HG03520 (cell line): ENCODE data around the gene KRT36.

ENCODE experiments used
- ATAC-seq: cut with Tn5 transposase; IDR thresholded peaks from one replicate; pipeline ENCODE4 v1.9.1; 2021; ENCODE audit warnings: mild to moderate bottlenecking, moderate library complexity; ENCODE audit not compliant: unreplicated experiment

Gene KRT36

GRCh38 chr17:41489531-41489930, at the start of gene KRT36:
Gene KRT36 (minus strand): TSS chr17:41489910. CDS start chr17:41489864, 46 bp downstream.
- no peak for ATAC-seq

- no peak for ATAC-seq
Observed at GRCh38 chr17:41539071-41539492, 49.4 kb upstream of the KRT36 start.

GRCh38 chr17:41538565-41538991, 48.9 kb upstream of the KRT36 start:
- ATAC-seq: no peak

DNA sequence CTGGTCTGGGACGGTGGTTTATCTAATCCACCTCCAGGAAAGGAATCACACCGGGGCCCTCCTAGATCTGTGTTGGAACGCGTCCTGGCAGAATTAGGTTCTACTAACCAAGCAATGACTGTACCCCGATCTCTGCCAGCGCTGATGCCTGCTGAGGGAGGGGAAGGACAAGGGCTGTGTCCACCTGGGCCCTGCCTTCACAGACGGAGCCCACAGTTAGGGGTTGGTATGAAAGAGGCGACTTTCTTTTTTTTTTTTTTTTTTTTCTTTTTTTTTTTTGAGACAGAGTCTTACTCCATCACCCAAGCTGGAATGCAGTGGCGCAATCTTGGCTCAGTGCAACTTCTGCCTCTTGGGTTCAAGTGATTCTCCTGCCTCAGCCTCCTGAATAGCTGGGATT, 48.3 kb upstream of the KRT36 start:
- no peak for ATAC-seq

DNA sequence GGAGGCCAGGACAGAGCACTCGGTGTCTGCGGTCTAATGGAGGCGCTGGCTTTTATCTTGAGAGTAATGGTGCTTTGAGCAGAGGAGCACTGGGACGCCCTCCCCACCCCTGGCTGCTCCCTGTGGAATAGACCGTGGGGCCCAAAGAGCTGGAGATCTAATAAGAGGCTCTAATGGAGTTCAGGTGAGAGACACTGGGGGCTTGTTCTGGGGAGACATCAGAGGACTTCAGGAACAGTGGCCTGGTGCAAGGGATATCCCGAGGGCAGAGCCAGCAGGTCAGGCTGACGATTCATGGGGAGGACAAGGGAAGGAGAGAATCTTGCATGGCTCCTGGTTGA, 47.9 kb upstream of the KRT36 start:
- ATAC-seq: no peak

- no peak for ATAC-seq
Observed at GRCh38 chr17:41536741-41537613, 47.3 kb upstream of the KRT36 start.

GRCh38 chr17:41535764-41536481, 46.2 kb upstream of the KRT36 start:
- no peak for ATAC-seq

DNA sequence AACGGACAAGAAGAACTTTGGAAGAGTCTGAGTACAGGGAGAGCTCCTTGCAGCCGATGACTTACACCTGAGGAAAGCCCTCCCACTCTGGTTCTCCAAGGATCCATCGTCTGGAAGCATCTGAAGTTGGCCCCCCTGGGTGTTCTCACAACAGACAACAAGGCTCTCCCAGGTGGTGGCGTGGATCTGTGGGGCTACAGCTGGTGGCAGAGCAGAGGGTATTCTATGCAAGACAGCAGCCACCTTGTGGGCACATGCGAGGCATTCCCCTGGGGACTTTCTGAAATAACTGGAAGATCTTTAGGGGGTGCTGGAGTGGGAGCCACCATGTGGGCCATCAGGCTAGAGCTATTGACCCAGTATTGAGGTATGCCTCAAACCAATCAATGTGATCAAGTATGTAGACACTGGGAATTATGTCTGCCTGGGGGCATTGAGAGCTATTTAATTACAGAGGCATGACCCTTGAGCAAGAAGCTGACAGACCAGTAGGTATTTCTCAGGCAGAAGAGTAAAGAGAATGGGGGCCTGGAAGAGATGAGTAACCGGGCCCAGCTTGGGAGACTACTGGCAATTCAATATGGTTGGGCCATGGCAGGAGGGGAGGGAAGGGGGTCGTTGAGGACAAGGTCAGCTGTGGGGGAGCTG, 45.3 kb upstream of the KRT36 start:
- no peak for ATAC-seq

- ATAC-seq: no peak
Observed at GRCh38 chr17:41533613-41534012, 43.9 kb upstream of the KRT36 start.

GRCh38 chr17:41532947-41533570, 43.3 kb upstream of the KRT36 start:
- no peak for ATAC-seq

GRCh38 chr17:41531993-41532392, 42.3 kb upstream of the KRT36 start:
- ATAC-seq: no peak

GRCh38 chr17:41530062-41531048, 40.6 kb upstream of the KRT36 start:
- no peak for ATAC-seq

GRCh38 chr17:41529491-41529915, 39.8 kb upstream of the KRT36 start:
- ATAC-seq: no peak

DNA sequence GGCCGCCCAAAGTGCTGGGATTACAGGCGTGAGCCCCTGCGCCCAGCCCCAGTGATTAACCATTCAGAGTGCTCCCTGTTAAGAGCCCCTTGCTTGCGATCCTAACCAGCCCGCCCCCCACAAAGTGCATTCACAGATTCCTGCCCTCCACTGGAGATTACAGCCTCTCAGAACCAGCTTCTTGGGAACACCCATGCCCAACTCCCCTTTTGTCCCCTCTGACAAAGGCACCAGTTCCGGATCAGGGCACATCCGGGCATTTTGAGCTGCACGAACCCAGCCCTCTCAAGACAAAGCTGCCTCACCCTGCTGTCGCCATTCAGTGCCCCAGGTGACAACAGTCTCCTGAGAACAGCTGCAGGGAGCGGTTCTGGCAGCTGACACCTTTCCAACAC, 39.2 kb upstream of the KRT36 start:
- no peak for ATAC-seq

DNA sequence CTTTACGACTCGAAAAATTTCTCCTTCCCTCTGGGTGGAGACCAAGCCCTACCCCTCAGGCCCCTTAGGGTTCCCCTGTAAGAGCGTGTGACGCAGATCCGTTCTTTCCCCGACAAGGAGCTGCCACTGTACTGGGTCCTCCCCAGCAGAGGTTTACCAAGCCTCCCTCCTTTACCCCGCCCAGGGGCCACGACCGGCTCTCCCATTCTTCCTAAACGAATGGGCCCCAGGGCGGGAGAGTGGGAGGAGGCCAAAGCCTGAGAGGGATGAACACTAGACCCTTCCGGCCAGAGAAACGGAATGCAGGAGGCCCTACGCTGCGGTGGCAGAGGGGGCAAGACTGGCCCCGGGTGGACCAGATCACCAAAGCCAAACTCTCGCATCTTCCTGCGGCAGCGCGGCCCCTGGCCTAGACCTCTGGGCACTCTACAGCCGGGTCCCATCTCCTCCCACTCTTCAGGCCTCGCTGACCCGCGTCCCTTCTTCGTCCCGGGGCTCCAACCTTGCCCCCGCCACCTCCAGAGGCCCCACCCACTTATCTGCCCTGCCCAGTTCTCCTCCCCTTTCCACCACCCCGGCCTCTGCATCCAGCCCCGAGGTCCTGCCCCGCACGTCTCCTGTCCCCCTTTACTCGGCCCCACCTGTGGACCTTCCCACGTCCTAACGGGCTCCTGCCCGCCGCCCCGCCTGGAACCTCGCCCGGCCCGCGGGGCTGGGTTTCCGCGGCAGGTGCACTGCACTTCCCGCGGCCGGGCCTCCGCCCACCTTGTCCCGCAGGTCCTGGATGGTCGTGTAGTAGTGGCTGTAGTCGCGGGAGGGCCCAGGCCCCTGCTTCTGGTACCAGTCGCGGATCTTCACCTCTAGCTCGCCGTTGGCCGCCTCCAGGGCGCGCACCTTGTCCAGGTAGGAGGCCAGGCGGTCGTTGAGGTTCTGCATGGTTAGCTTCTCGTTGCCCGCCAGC, 37.6 kb upstream of the KRT36 start:
- ATAC-seq: no peak

- no peak for ATAC-seq
Observed at GRCh38 chr17:41524261-41524660, 34.6 kb upstream of the KRT36 start.

- no peak for ATAC-seq
Observed at GRCh38 chr17:41523787-41524186, 34.1 kb upstream of the KRT36 start.

DNA sequence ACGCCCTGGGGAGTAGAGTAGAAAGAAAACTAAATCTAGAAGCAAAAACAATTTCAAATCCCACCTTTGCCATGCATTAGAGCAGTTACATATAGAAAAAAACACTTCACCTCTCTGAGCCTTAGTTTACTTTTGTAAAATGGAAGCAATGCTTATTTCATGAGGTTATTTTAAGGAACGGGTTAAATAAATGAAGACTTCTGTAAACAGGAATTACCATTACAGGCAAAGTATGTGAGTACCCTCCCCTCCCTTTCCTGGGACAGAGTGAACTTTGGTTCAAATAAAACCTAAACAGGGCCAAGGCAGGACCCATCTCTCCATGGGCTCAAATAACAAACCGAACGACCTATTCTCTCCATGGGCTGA, 33.5 kb upstream of the KRT36 start:
- ATAC-seq: no peak
